Muscle of arm (tissue), 12 donors: ENCODE measurements around the gene LAMA1. TPM values are rescaled to one million over a fixed set of nuclear protein-coding genes. Genes with fewer than 3 reads are reported as not detected.

ENCODE experiments used
- polyA plus RNA-seq, 12 donors: library from polyadenylated mRNA; unstranded; fragments of 120-200 nt; gene quantifications; one replicate each; pipeline ENCODE4 v1.2.1, GENCODE V29; 2013; ENCODE audit not compliant: insufficient read length in 12 of 12

The LAMA1 gene
- polyA plus RNA-seq, 12 donors: 1.7 to 5.4 (median 3.9) TPM; not detected in 1

Other genes starting within 250 kb of the LAMA1 start
- 1 to 10 TPM in 10 of 12 donors, not detected in 2; 2.1 to 8.2 (median 5.8) TPM for gene LRRC30, start 113.3 kb upstream of the LAMA1 start, polyA plus RNA-seq